ENCODE data around the gene E2F6. TPM values are rescaled to one million over a fixed set of nuclear protein-coding genes. Genes with fewer than 3 reads are reported as not detected.

Gene E2F6
- total and polyA plus RNA-seq, 2 of the 13 experiments (the other 11 are each of a cell fraction or from before 2014, with no cell fraction given), result 27.3 to 36.0 TPM

- TF ChIP-seq ZNF276 (CRISPR knock-in tag; IDR thresholded peaks at IDR 0.05; ENCODE audit: low read depth) (no peak), ASH2L (IDR thresholded peaks at IDR 0.05; ENCODE audit: insufficient read length, low read depth, low read length) (peak; percentile 78), ZNF747 (CRISPR knock-in tag; IDR thresholded peaks at IDR 0.05; ENCODE audit: borderline replicate concordance) (no peak), FOSL1 (CRISPR knock-in tag; IDR thresholded peaks at IDR 0.05; ENCODE audit: borderline replicate concordance) (no peak), ARNT (IDR thresholded peaks at IDR 0.05) (no peak), KDM6A (CRISPR knock-in tag; IDR thresholded peaks at IDR 0.05; ENCODE audit: low read depth) (peak; percentile 73; the same call in 1 of the 2 replicates), HNF4A (CRISPR knock-in tag; IDR thresholded peaks at IDR 0.05) (peak; percentile 94), GATA4 (IDR thresholded peaks at IDR 0.05; ENCODE audit: borderline replicate concordance, low read depth) (no peak), SOX6 (IDR thresholded peaks at IDR 0.05) (no peak), SOX6 (CRISPR knock-in tag; IDR thresholded peaks at IDR 0.05) (peak; percentile 92), SP140L (CRISPR knock-in tag; IDR thresholded peaks at IDR 0.05; ENCODE audit: borderline replicate concordance) (0 out of 2 replicates have a peak, but pooled peaks have one; percentile 40), MTA3 (CRISPR knock-in tag; IDR thresholded peaks at IDR 0.05) (no peak), TCF7 (IDR thresholded peaks at IDR 0.05; ENCODE audit: low read depth) (no peak), SIN3A (IDR thresholded peaks at IDR 0.05; ENCODE audit: borderline replicate concordance, low read depth, low read length) (no peak), NFIB (CRISPR knock-in tag; IDR thresholded peaks at IDR 0.05; ENCODE audit: borderline replicate concordance) (no peak), HDAC2 (CRISPR knock-in tag; IDR thresholded peaks at IDR 0.05) (peak; percentile 96), IKZF1 (IDR thresholded peaks at IDR 0.05) (no peak), TCF12 (IDR thresholded peaks at IDR 0.05) (no peak), TCF12 (CRISPR knock-in tag; IDR thresholded peaks at IDR 0.05) (no peak), ZNF678 (CRISPR knock-in tag; IDR thresholded peaks at IDR 0.05) (no peak), ZNF263 (CRISPR knock-in tag; IDR thresholded peaks at IDR 0.05) (peak; percentile 57; the same call in 1 of the 2 replicates), SRSF1 (optimal IDR thresholded peaks at IDR 0.05; ENCODE audit: low read depth, low read length) (no peak), ZNF383 (CRISPR knock-in tag; IDR thresholded peaks at IDR 0.05; ENCODE audit: borderline replicate concordance) (no peak), ZNF34 (CRISPR knock-in tag; IDR thresholded peaks at IDR 0.05; ENCODE audit: borderline replicate concordance) (no peak), PHF5A (CRISPR knock-in tag; IDR thresholded peaks at IDR 0.05; ENCODE audit: low read depth, unreplicated experiment) (no peak), ZNF777 (CRISPR knock-in tag; IDR thresholded peaks at IDR 0.05) (no peak), ZFP90 (CRISPR knock-in tag; IDR thresholded peaks at IDR 0.05; ENCODE audit: borderline replicate concordance) (no peak), PPARG (CRISPR knock-in tag; conservative IDR thresholded peaks at IDR 0.05) (peak; percentile 48; the same call in 1 of the 2 replicates), ZNF720 (CRISPR knock-in tag; IDR thresholded peaks at IDR 0.05) (no peak)
These were observed 43.0 kb downstream of the E2F6 start (continued) for GRCh38 chr2:11422901-11423435.

Measured in HepG2 (cell line).